Testis (tissue), 5 donors: ENCODE measurements around the gene TPH1. TPM values are rescaled to one million over a fixed set of nuclear protein-coding genes. Genes with fewer than 3 reads are reported as not detected.

ENCODE experiments used
- DNase-seq: peaks from one replicate; pipeline ENCODE4 v3.0.0-alpha.2; 2019
- H3K27ac ChIP-seq, 2 donors: fragments of 200-600 bp; sonication (generic); one replicate each; pipeline ENCODE4 v1.5.1; 2019
- H3K27me3 ChIP-seq: fragments of 200-600 bp; sonication (generic); one replicate; pipeline ENCODE4 v1.5.1; 2019
- H3K36me3 ChIP-seq: fragments of 200-600 bp; sonication (generic); one replicate; pipeline ENCODE4 v1.5.1; 2017; ENCODE audit warnings: low read depth; ENCODE audit errors: missing control alignments
- H3K4me1 ChIP-seq: fragments of 200-600 bp; sonication (generic); one replicate; pipeline ENCODE4 v1.5.1; 2019
- H3K4me3 ChIP-seq, 2 donors: fragments of 200-600 bp; sonication (generic); one replicate each; pipeline ENCODE4 v1.5.1; 2017 to 2019
- H3K9me3 ChIP-seq: fragments of 200-600 bp; sonication (generic); one replicate; pipeline ENCODE4 v1.5.1; 2017
- POLR2A ChIP-seq: fragments of 450-650 bp; IDR thresholded peaks from one replicate; pipeline ENCODE4 v1.6.1; 2017; ENCODE audit warnings: antibody characterized with exemption, mild to moderate bottlenecking, moderate library complexity
- WGBS, 2 donors: methylation state at CpG; one replicate each; pipeline ENCODE4 v1.1.5; 2018; 5-methylcytosine and 5-hydroxymethylcytosine counted together
- intact Hi-C: fragments of 100-400 bp; cut with DNase I; formaldehyde crosslinking; loops from one replicate; pipeline ENCODE4 v1.15.1; 2023; ENCODE audit warnings: low total_unique reads
- long read RNA-seq, 2 donors: transcript quantifications; one replicate each; lab custom pipeline, GENCODE V29; 2026
- polyA plus RNA-seq: library from polyadenylated mRNA; stranded (reverse); fragments of 350-450 nt; fragmentation: Illumina TruSeq; extraction: RNeasy Lipid Tissue Mini Kit (QIAGEN cat#74804); gene quantifications from one replicate; pipeline ENCODE4 v1.2.3, GENCODE V29; 2014; ENCODE audit warnings: low read depth, low replicate concordance; ENCODE audit not compliant: insufficient read depth
- total RNA-seq, 2 donors: library from RNA; depleted of rRNA; stranded (reverse); fragments of >200 nt; gene quantifications; one replicate each; pipeline ENCODE4 v1.2.3, GENCODE V29; 2016
- TF ChIP-seq, protein P1 (sequence below), 3 experiments: fragments of 450-650 bp in 2 of 3; fragments of 200-600 bp in 1 of 3; sonication (generic) in 1 of 3; IDR thresholded peaks; one replicate each; pipeline ENCODE4 v1.5.1; 2016 to 2019; ENCODE audit warnings: antibody characterized with exemption in 3 of 3, mild to moderate bottlenecking in 2 of 3, moderate library complexity in 1 of 3

The TPH1 gene
- total RNA-seq (1 to 10 TPM; 1.7 to 1.9 TPM), polyA plus RNA-seq (1.0 TPM)
- long read RNA-seq, donor 1 = 0 reads
- long read RNA-seq, donor 2, full-length matches to known transcripts = 1 of 1 reads
- long read RNA-seq, donor 2, partial matches to known transcripts = 0 of 1 reads
- long read RNA-seq, donor 2, other reads (novel, unspliced or antisense) = 0 of 1 reads

DNA sequence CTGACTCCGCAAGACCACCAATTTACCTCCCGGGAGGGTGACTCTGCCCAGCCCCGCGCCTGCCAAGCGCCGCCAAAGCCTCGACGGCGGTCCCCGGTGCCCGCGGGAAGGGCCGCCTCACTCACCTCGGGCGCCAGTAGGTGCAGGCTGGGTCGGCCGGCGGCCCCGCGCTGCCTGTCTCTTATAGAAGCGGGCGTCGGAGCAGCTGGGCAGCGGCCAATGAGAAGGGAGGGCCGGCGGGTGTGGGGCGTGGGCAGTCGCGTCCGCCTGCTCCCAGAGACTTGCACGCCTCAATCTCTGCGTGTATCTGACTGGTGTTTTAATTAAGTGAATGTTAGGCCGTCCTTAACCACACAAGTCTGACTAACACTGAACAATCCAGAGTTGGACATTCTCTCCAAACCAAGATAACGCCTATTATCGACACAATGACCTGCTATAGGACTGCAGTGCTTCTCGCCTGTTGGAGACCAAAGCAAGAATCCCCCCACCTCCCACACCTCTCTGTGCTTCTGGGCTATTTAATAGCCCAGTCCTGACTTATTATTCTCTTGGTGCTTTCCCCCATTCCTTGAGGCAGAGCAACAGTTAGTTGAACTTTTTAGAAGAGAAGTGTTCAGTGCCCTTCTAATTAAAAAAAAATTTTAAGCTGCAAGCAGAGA lies at the start of gene TPH1:
TSS of gene TPH1 (minus strand) at position 154 of the 662 bp plus-strand sequence. CDS start 5,507 bp downstream, outside the sequence.
- Histone ChIP-seq H3K4me3 (peak within 1 kb of the TSS in 1 of 2 donors; percentile 40), H3K9me3 (no peaks in the 10 kb centered on the region), H3K27me3 (no peaks in the 10 kb centered on the region), H3K27ac (no peak within 1 kb of the TSS), H3K4me1 (no peaks in the 10 kb centered on the region), H3K36me3 (no peaks in the 10 kb centered on the region)
- TF ChIP-seq, protein P1, sequence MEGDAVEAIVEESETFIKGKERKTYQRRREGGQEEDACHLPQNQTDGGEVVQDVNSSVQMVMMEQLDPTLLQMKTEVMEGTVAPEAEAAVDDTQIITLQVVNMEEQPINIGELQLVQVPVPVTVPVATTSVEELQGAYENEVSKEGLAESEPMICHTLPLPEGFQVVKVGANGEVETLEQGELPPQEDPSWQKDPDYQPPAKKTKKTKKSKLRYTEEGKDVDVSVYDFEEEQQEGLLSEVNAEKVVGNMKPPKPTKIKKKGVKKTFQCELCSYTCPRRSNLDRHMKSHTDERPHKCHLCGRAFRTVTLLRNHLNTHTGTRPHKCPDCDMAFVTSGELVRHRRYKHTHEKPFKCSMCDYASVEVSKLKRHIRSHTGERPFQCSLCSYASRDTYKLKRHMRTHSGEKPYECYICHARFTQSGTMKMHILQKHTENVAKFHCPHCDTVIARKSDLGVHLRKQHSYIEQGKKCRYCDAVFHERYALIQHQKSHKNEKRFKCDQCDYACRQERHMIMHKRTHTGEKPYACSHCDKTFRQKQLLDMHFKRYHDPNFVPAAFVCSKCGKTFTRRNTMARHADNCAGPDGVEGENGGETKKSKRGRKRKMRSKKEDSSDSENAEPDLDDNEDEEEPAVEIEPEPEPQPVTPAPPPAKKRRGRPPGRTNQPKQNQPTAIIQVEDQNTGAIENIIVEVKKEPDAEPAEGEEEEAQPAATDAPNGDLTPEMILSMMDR (IDR thresholded peaks at IDR 0.05) = no peak
- no peak for TF ChIP-seq POLR2A
- DNase-seq = peak; percentile 57
- intact Hi-C loops = no loop called here
- 1 to 5% methylated on average over 13 to 36 of the region's 36 CpGs for WGBS, 2 donors

DNA sequence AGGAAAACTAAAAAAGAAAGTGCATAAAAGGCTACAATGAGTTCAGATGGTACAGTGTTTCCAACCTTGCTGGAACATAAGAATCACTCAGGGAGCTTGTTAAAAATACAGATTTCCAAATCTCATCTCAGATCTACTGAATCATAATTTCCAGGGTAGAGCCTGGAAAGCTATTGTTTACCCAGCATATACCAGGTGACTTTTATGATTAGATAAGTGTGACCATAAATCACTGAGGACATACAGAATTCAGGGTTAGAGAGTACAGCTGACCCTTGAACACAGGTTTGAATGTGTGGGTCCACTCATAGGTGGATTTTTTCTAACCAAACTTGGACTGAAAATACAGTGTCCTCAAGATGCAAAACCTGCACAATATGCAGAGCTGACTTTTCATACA lies 47.9 kb upstream of the TPH1 start:
- Histone ChIP-seq H3K4me1 (no peaks in the 10 kb centered on the region), H3K36me3 (no peaks in the 10 kb centered on the region), H3K27ac (no peak overlapping the region), H3K4me3 (no peak overlapping the region), H3K27me3 (no peaks in the 10 kb centered on the region), H3K9me3 (no peaks in the 10 kb centered on the region)
- intact Hi-C loops = no loop called here
- TF ChIP-seq, protein P1 (IDR thresholded peaks at IDR 0.05) = no peak
- no peak for TF ChIP-seq POLR2A
- DNase-seq = no peak

DNA sequence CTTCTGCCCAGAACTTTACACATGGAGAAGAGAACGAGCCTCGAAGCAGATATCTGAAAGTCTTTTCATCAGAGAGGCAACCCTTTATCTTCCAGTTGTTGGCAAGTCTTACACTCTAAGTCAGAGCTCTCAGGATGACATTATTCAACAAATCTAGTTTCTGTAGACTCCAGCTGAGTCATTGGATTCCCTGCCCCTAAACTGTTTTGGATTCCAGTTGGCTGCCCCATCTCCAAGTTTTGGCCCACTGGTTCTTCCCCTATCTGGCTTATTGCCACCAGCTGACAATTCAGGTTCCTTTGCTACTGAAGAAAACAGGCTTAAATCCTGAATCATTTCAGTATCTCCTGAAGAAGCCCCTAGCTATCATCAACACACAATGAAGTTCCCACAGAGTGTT lies 45.7 kb upstream of the TPH1 start:
- TF ChIP-seq, protein P1 (IDR thresholded peaks at IDR 0.05) = no peak
- TF ChIP-seq POLR2A = no peak
- H3K27me3 ChIP-seq = no peaks in the 10 kb centered on the region
- no peaks in the 10 kb centered on the region for H3K9me3 ChIP-seq
- intact Hi-C loops = no loop called here
- H3K36me3 ChIP-seq = no peaks in the 10 kb centered on the region
- no peak for DNase-seq
- no peak overlapping the region for H3K4me3 ChIP-seq
- H3K4me1 ChIP-seq = no peaks in the 10 kb centered on the region
- WGBS, 2 donors = 90 to 92% methylated on average over 2 of the region's 2 CpGs
- H3K27ac ChIP-seq = no peak overlapping the region

DNA sequence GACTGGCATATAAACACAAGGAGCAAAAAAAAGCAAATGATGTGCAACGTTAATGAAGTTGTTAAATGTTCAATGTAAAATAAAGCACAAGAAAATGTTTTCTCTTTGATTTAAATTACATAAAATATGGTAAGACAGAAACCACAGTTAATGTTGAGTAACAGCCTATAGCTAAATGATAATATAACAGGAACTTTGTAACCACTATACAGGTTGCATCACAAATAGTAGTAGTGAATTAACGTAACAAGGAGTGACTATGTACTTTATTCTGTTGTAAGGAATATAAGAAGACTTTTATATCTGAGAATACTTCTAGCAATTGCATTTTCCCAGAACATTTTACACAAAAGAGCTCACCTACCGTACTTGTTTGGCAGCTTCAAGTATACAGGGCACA lies 42.9 kb upstream of the TPH1 start:
- TF ChIP-seq, protein P1 (IDR thresholded peaks at IDR 0.05) = no peak
- no peak for TF ChIP-seq POLR2A
- H3K27ac ChIP-seq = no peak overlapping the region
- no peaks in the 10 kb centered on the region for H3K27me3 ChIP-seq
- no peaks in the 10 kb centered on the region for H3K36me3 ChIP-seq
- no peaks in the 10 kb centered on the region for H3K4me1 ChIP-seq
- WGBS, 2 donors = 74 to 85% methylated on average over 3 of the region's 3 CpGs
- no peaks in the 10 kb centered on the region for H3K9me3 ChIP-seq
- intact Hi-C loops = no loop called here
- no peak overlapping the region for H3K4me3 ChIP-seq
- no peak for DNase-seq

DNA sequence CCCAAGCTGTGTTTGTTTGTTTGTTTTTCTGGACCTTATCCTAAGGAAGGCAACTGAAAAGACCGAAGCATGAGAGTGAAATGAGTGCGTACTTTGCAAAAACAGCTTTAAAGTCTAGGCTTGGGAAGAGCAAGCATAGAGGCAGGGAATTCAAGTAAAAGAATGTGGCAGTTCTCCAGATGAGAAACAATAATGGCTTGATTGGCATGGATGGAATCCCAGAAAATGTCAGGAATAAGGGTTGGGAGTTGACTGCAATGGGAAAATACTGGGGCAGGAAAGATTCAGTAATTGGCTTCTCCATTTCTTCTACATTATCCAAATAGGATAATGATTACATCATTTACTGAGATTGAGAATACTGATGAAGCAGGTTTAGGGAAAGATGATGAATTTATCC lies 42.3 kb upstream of the TPH1 start:
- Histone ChIP-seq H3K4me3 (no peak overlapping the region), H3K4me1 (no peaks in the 10 kb centered on the region), H3K27me3 (no peaks in the 10 kb centered on the region), H3K36me3 (no peaks in the 10 kb centered on the region), H3K27ac (no peak overlapping the region), H3K9me3 (no peaks in the 10 kb centered on the region)
- TF ChIP-seq POLR2A = no peak
- TF ChIP-seq, protein P1 (IDR thresholded peaks at IDR 0.05) = no peak
- DNase-seq = no peak
- intact Hi-C loops = no loop called here
- WGBS, 2 donors = 95 to 96% methylated on average over 2 of the region's 2 CpGs
